Renal cortex interstitium (tissue), 11 donors: Measurements from ENCODE around the gene MACROH2A2. TPM values are rescaled to one million over a fixed set of nuclear protein-coding genes. Genes with fewer than 3 reads are reported as not detected.
"Not testable (repeated sequence)": the region's sequence is repeated elsewhere in the genome, so short reads cannot be mapped to it uniquely, and the experiment has no call there.

Experiments used
- DNase-seq, 11 donors: peaks; one replicate each; pipeline ENCODE4 v3.0.0-alpha.2; 2013; ENCODE audit warnings: low read depth in 9 of 11, low spot score in 4 of 11; ENCODE audit errors: extremely low read depth in 1 of 11
- polyA plus RNA-seq, 3 donors: library from polyadenylated mRNA; unstranded; fragments of 120-200 nt; gene quantifications; one replicate each; pipeline ENCODE4 v1.2.1, GENCODE V29; 2013; ENCODE audit not compliant: insufficient read length in 3 of 3

The MACROH2A2 gene
- polyA plus RNA-seq, 3 donors = 82.4 to 95.7 (median 82.9) TPM

- no peak for DNase-seq
Measured at GRCh38 chr10:70139151-70139996, 86.7 kb downstream of the MACROH2A2 start.

- DNase-seq = no peak
Measured at GRCh38 chr10:70139997-70140250, 87.3 kb downstream of the MACROH2A2 start.

GRCh38 chr10:70140297-70140696 is 87.7 kb downstream of the MACROH2A2 start:
- DNase-seq = no peak

GRCh38 chr10:70142555-70142954 is 89.9 kb downstream of the MACROH2A2 start:
- DNase-seq = no peak

- DNase-seq = no peak
Measured at GRCh38 chr10:70144372-70145110, 91.9 kb downstream of the MACROH2A2 start.

- DNase-seq = no peak
Measured at GRCh38 chr10:70145166-70145665, 92.6 kb downstream of the MACROH2A2 start.

GRCh38 chr10:70145666-70146488 is 93.2 kb downstream of the MACROH2A2 start:
- peak in 9 of 11 donors; percentile 34 to 71 (median 60) for DNase-seq

GRCh38 chr10:70146489-70147258 is 94.0 kb downstream of the MACROH2A2 start, which contains the start of gene TYSND1:
TYSND1 (minus strand) TSS chr10:70146700; CDS start chr10:70146586, 114 bp downstream.
- DNase-seq = peak; percentile 95 to 99 (median 97)

GRCh38 chr10:70147259-70147625 is 94.6 kb downstream of the MACROH2A2 start:
- peak in 1 of 11 donors; percentile 36 for DNase-seq

- no peak for DNase-seq
Measured at GRCh38 chr10:70148516-70148915, 95.9 kb downstream of the MACROH2A2 start.

GRCh38 chr10:70155255-70155838 is 102.7 kb downstream of the MACROH2A2 start:
- no peak for DNase-seq

- no peak for DNase-seq
Measured at GRCh38 chr10:70158113-70158512, 105.5 kb downstream of the MACROH2A2 start.

- DNase-seq = not testable (repeated sequence)
Measured at GRCh38 chr10:70159366-70159765, 106.7 kb downstream of the MACROH2A2 start.

GRCh38 chr10:70160798-70161197 is 108.2 kb downstream of the MACROH2A2 start:
- no peak for DNase-seq
